HG03342 (cell line): ENCODE data around the gene NAA20.

Source experiments
- ATAC-seq: cut with Tn5 transposase; IDR thresholded peaks from one replicate; pipeline ENCODE4 v1.9.1; 2021; ENCODE audit warnings: mild to moderate bottlenecking, moderate library complexity; ENCODE audit not compliant: unreplicated experiment

Gene NAA20

GRCh38 chr20:20018366-20018765, 1.2 kb downstream of the NAA20 start:
- no peak for ATAC-seq

- ATAC-seq = no peak
Observed at GRCh38 chr20:20019123-20019522, 2.0 kb downstream of the NAA20 start.

- no peak for ATAC-seq
Observed at GRCh38 chr20:20020908-20021307, 3.7 kb downstream of the NAA20 start.

- no peak for ATAC-seq
Observed at GRCh38 chr20:20021835-20022234, 4.7 kb downstream of the NAA20 start.

GRCh38 chr20:20022498-20022897, 5.3 kb downstream of the NAA20 start:
- peak; percentile 54 for ATAC-seq

DNA sequence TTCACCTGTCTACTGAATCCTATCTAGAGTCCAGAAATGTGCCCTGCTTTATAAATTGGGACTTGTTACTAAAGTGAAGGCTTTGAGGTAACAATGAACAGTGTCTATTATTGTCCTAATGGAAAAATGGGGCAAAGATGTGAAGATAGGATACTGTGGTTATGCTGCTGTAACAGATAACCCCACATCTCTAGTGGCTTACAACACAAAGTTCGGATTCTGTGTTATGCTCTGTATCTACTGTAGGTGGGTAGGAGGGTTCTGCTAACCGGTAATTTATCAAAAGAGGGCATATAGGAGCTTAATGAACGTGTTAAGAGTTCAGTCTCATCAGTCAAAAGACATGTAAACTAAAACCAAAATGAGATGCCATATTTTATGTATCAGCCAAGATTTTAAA, 6.2 kb downstream of the NAA20 start:
- no peak for ATAC-seq

GRCh38 chr20:20024942-20025341, 7.8 kb downstream of the NAA20 start:
- no peak for ATAC-seq

DNA sequence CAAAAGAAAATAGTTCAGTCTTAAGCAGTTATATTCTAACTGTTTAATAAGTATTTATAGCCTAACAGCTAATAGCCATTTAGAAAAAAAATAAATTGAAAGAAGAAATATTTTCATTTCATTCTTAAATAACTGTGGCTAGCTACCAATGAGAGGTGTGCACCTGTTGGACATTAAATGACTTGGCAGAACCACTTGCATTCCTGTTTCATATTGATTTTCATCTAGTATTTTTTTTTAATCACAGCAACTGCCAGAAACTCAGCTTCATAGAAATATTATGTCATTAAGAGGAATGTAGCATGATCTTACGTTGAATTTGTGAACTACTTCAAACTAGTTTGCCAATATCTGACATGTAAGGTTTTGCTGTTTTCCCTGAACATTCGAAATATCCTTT, 10.1 kb downstream of the NAA20 start:
- no peak for ATAC-seq

DNA sequence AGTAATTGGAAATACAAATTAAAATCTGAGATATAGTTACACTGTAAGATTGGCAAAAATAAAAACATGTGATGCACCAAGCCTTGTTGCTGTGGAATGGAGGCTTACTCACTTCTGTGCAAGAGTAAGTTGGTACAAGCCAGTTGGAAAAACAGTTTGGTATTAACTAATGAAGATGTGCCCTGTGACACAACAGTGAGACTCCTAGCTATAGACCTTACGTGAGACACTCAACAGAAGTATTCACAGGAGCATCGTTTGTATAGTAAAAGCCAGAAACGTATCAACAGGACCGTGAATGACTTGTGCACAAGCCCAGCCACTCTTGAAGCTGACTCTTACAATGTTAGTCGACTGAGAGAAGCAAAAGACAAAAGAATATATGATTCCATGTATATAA, 14.6 kb downstream of the NAA20 start:
- ATAC-seq = no peak

DNA sequence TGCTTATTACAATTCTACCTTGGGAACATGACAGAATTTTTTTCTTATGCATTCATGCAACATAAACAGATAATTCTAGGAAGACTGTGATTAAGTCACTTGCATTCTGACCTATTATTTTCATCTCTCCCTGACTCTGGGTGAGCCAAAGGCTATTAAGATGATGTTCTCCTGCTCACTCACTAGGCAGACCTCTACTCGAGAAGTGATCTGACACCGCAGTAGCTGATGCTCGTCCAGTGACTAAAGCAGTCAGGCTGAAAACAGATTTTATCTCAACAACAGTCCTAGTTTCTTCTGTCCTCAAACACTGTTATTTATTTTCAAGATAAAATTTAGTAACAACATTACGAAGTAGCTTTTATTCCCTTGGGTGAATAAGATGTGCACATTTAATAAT, 17.3 kb downstream of the NAA20 start:
- no peak for ATAC-seq

GRCh38 chr20:20036756-20037155, 19.6 kb downstream of the NAA20 start:
- no peak for ATAC-seq

DNA sequence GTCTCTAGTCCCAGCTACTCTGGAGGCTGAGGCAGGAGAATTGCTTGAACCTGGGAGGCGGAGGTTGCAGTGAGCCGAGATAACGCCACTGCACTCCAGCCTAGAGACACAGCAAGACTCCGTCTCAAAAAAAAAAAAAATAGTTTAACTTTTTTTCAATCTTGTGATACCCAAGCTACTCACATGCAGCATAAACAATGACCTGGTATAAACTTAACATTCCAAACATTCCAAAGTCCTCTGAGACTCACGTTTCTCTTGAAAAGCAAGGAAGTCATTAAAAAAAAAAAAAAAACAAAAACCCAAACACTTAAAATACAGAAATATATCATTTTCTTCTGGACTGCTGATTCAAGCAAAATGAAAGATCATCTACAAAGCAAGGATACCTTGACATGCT, 20.8 kb downstream of the NAA20 start:
- ATAC-seq = no peak

- ATAC-seq = no peak
Observed at GRCh38 chr20:20038586-20038985, 21.4 kb downstream of the NAA20 start.

- no peak for ATAC-seq
Observed at GRCh38 chr20:20039752-20040387, 22.7 kb downstream of the NAA20 start.

GRCh38 chr20:20051767-20052073, 34.6 kb downstream of the NAA20 start:
- no peak for ATAC-seq

DNA sequence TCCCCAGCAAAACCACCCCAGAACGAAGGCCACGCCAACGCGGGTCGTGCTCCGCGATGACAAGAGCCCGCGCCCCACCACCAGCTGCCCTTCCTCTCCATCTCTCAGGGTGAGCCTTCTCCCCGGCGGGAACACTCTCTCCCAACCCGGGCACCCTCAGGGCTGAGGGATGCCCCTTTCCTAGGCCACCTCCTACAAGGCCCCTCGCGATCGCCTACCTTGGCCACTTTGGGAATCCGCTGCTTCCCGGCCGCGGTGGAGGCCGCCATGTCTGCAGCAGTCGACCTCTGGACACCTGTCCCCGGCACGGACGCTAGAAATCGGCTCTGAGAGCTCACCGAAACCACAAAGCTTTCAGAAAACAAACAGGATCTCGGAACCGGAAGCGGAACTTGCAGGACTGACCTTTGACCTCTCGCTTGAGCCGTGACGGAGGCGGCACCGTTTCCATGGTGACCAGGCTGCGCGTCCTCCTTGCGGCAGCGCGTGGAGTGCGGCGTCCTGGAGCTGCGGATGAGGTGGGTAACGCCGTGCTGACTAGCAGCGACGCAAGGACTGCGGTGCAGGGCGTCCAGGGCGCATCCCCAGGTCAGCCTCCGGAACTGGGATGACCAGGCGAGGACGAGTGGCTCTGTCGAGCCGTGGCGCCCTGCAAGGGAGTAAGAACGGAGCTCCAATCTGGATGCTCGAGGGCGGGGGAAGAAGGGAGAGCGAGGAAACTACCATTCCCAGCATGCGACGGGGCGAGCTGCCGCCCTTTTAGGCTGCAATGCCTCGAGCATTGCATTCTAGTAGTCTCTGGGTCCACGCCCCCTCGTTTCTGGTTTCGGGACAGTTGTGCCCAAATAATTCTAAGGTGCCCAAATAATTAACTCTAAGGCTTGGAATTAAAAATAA, 35.2 kb downstream of the NAA20 start, which contains the start of the genes CFAP61 and CRNKL1:
CFAP61 (plus strand) TSS at position 459 of the 897 bp plus-strand sequence. CDS start 4,122 bp downstream, outside the sequence.
CRNKL1 (minus strand) TSS at position 393 of the 897 bp plus-strand sequence; CDS start at position 269, 124 bp downstream.
- peak; percentile 89 for ATAC-seq

- no peak for ATAC-seq
Observed at GRCh38 chr20:20060234-20060998, 43.3 kb downstream of the NAA20 start.

DNA sequence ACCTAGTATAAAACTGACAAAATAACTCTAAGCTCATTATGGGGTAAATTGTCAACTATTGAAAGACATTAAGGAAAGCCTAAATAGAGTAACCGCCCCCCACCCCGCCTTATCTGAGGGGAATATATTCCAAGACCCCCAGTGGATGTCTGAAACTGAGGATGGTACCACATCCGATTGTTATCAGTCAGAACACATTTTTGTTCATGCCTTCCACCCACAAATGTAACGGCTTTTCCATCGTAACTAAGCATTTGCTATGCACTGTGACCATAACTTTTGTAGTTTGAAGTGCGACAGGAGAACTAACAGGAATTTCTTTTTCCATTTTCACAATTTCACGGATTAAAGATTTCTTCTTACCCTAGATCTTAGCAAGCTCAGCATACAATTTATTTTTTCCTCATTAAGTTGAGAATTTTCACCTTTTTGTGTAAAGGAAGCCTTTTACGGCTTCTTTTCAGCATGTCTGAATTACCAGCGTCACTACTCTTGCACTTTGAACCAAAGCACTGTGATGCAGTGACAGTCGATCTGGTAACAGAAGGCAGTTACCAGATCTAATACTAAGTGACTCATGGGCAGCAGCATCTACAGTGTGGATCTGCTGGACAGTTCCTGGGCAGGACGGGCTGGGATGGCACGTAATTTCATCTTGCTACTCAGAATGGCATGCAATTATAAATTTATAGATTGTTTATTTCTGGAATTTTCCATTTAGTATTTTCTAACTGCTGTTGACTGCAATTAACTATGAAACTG, 47.0 kb downstream of the NAA20 start:
- ATAC-seq = no peak

DNA sequence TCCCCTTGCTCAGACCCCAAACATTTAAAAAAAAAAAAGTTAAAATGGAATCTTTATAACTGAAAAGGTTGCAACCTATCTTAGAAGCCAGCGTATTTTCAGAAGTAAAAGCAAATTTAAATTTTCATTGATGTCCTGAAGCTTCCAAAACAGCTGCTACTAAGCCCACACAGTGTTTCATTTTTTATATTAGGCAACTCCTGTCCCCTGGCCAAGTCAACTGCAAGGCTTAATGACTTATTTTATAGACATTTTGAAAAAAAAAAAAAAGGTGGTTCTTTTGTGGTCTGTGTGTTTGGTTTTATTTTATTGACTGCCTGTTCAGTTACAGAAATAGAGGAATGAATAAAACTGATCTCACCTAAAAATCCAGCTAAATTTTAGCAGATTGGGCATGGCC, 48.2 kb downstream of the NAA20 start:
- no peak for ATAC-seq

DNA sequence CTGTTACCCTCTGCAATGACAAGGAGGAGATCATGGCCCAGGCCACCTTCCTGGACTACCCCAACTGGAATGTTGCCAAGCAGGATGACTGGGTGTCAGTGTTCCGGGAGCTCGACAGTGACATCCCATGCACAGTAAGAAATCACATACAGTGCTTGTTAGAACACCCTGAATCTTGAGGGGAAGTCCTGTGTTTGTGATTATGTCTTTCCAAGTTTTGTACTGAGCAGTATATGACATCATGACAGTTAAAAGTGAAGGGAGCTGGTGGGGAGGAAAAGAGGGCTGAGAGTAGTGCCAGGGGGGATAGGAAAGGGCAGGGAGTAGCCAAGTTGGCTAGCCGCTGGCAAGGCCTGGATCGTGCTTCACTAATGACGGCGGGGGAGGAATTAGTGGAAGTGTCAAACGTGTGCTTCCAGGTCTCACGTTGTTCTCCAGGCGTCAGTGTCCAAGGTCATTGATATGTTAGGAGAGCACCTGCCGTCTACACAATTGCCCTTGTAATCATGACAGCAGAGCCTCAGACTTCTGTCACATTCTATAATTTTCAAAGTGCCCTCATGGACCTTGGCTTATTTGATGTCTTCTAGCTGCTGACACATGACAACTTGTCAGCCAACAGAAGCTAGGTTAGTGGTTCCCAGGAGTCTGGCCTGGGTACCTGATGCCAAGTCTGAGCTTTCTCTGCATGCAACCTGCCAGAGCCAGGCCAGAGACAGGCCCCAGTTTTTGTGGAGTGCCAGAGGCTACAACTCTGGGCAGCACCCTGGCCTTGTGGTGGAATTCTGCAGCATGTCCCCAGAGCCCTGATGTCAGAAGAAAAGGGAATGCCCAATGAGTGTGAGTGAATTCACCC, 53.9 kb downstream of the NAA20 start:
- ATAC-seq = no peak
